ENCODE results near the gene MPPED2. TPM values are rescaled to one million over a fixed set of nuclear protein-coding genes. Genes with fewer than 3 reads are reported as not detected.

The MPPED2 gene
- total RNA-seq, 8 experiments from 2014 or later: 0.56 to 25.6 (median 11.8) TPM

DNA sequence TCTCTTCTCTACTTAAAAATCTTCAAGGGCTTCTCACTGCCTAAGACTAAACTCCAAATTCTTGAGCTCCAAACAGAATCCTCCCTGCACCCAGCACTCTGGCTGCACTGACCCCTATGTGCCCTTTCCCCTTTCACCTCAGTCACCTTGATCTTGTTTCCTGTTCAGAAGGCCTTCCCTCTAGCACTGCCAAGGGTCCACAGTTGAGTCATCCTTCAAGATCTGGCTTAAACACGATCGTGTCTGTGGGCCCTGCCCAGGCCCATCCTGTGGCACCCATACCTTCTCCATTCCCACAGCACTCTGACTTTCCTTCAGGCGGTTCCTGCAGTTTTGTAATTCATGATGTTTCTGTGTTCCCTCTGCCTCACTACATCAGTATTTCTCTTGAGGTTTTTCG lies 134.0 kb downstream of the MPPED2 start:
- WGBS, 10 experiments: 0 to 100% (median 73%) methylated on average over 1 to 4 of the region's 4 CpGs; no CpG with 5 or more reads in 1 of the 10 experiments

DNA sequence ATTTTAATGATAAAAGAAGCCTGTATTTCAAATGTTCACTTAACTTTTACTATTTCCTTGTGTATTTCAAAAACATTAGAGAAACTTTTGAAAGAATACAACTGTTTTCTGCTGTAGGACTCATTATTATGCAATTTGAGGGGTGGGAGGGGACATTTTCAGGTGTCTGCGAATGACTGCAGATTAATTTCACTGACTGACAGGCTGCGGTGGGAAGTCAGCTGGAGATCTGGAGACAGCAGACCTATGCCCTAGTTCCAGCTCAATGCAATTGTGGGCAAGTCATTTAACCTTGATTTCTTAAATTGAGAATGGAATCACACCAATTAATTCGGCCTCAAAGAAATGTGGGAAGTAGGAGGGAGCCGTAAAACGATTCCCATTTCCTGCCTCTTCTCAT lies 134.5 kb downstream of the MPPED2 start:
- no peak for ATAC-seq (replicated peaks in 6 of 8)

More for the DNA sequence above, 134.0 kb downstream of the MPPED2 start:
- no peak overlapping the region for H3K4me3 ChIP-seq
- no peak overlapping the region for H3K27ac ChIP-seq
- ATAC-seq (replicated peaks in 6 of 8): no peak
- H3K4me1 ChIP-seq (replicated peaks in 1 of 2): peaks cover 63 to 65% of the 10 kb centered on the region in 2 donors
- in situ Hi-C loops (cut with MboI; ENCODE audit: low pct_unique_long_range_greater_than_20kb in 2 of 9, low sequenced_read_pairs in 9 of 9, unreplicated experiment in 9 of 9): no loop called here

DNA sequence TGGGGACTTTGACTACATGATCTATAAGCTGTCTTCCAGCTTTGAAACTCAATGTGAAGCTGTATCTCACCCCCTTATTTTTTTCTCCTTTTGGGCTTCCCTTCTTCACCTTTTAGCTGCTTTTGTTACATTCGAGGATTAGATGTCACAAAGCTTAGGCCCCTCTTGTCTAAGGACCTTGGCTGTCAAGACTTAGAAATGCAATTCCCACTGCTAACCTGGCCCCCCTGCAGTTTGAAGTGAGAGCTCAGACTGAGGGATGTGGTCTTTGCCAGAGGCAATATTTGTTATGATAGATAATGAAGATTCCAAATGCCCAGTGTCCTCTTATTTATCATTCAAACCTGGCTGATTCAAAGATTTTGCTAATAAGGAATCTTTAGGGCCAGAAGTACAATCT lies 135.0 kb downstream of the MPPED2 start:
- no peak for ATAC-seq (replicated peaks in 6 of 8)
- Histone ChIP-seq H3K4me3 (no peak overlapping the region), H3K4me1 (replicated peaks in 1 of 2) (peaks cover 69 to 71% of the 10 kb centered on the region in 2 donors), H3K27ac (no peak overlapping the region)
- 0 to 20% (median 7%) methylated on average over 1 of the region's 1 CpG; no CpG with 5 or more reads in 6 of the 10 experiments for WGBS, 10 experiments
- in situ Hi-C loops (cut with MboI; ENCODE audit: low pct_unique_long_range_greater_than_20kb in 2 of 9, low sequenced_read_pairs in 9 of 9, unreplicated experiment in 9 of 9): no loop called here

More for the DNA sequence above, 134.5 kb downstream of the MPPED2 start:
- Histone ChIP-seq H3K27ac (no peak overlapping the region), H3K4me1 (replicated peaks in 1 of 2) (peaks cover 68 to 70% of the 10 kb centered on the region in 2 donors), H3K4me3 (no peak overlapping the region)
- in situ Hi-C loops (cut with MboI; ENCODE audit: low pct_unique_long_range_greater_than_20kb in 2 of 9, low sequenced_read_pairs in 9 of 9, unreplicated experiment in 9 of 9): no loop called here
- 5 to 79% (median 57%) methylated on average over 1 to 5 of the region's 5 CpGs; no CpG with 5 or more reads in 1 of the 10 experiments for WGBS, 10 experiments

DNA sequence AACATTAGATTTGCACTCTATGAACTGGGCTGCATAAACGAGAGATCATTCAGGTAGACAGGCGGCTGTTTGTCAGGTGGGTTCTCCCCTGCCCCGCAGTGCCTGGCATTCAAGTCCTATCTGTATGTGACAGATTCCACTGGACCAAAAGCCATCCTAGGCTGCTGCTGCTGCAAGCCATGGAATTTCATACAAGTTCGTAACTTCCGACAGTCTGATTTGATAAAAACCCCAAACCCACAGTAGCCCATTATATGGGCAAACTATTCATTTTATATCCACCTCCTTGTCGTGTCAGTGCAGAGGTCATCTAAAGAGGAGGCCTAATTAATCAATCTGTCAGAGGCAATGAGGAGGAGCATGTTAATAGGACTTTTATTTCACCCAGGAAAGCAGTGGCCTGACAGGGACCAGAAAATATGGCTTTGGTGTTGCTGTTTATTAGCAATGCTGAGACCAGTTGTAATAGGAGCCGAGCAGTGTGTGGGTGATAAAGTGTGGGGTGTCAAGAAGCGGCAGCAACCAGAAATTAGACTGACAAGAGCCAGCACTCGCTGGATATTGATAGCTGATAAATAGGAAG lies 139.0 kb downstream of the MPPED2 start:
- Histone ChIP-seq H3K4me3 (no peak overlapping the region), H3K27ac (peak overlapping the region in 1 of 2 donors; percentile 54), H3K4me1 (replicated peaks in 1 of 2) (peaks cover 36% of the 10 kb centered on the region in 2 donors)
- 3 to 78% (median 44%) methylated on average over 2 to 9 of the region's 9 CpGs for WGBS, 10 experiments
- in situ Hi-C loops (cut with MboI; ENCODE audit: low pct_unique_long_range_greater_than_20kb in 2 of 9, low sequenced_read_pairs in 9 of 9, unreplicated experiment in 9 of 9): no loop called here
- ATAC-seq (replicated peaks in 6 of 8): peak in 5 of 8 experiments; percentile 86 to 97 (median 96)

DNA sequence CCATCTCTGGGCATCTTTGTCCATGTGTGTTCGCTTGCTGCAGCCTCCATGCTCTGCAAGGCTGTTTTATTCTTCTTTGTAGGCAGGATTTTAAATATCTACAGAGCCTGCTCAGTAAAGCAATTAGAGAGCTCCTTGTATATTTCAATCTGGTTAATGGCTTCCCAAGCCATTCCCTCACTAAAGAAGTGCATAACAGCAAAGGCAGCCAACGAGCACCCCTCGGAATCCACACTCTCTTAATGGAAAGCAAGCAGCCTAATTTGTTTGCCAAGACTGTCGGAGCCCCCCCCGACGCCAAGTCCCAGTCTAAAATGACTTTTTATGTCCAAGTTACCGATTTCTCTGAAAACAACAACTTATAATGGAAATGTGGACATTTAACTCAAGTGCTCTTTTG lies 139.6 kb downstream of the MPPED2 start:
- H3K27ac ChIP-seq: no peak overlapping the region
- in situ Hi-C loops (cut with MboI; ENCODE audit: low pct_unique_long_range_greater_than_20kb in 2 of 9, low sequenced_read_pairs in 9 of 9, unreplicated experiment in 9 of 9): no loop called here
- ATAC-seq (replicated peaks in 6 of 8): peak in 5 of 8 experiments; percentile 10 to 45 (median 15)
- 0 to 44% (median 28%) methylated on average over 3 to 7 of the region's 7 CpGs; no CpG with 5 or more reads in 1 of the 10 experiments for WGBS, 10 experiments
- H3K4me1 ChIP-seq (replicated peaks in 1 of 2): peaks cover 30% of the 10 kb centered on the region in 2 donors
- H3K4me3 ChIP-seq: no peak overlapping the region

DNA sequence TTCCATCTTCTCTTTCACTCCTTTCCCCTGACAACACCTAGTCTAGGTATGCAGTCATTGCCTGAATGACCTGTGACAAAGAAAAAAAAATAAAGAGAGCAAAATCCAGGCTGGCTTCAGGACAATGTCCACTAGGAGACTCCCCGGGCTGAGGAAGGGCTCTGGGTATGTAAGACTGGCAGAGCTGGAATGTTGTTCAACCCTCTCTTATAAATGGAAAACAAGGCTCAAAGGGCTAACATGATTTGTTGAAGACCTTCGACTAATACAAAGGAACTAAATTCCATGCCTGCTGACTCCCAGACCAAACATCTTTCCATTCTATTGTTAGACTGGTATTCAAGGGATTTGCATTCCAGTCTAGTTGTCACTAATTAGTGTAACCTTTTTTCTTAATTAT lies 141.1 kb downstream of the MPPED2 start:
- peak in 1 of 8 experiments; percentile 44 for ATAC-seq (replicated peaks in 6 of 8)
- Histone ChIP-seq H3K27ac (no peak overlapping the region), H3K4me1 (replicated peaks in 1 of 2) (peaks cover 27 to 28% of the 10 kb centered on the region in 2 donors), H3K4me3 (no peak overlapping the region)
- 0 to 80% (median 38%) methylated on average over 1 to 2 of the region's 2 CpGs; no CpG with 5 or more reads in 1 of the 10 experiments for WGBS, 10 experiments
- in situ Hi-C loops (cut with MboI; ENCODE audit: low pct_unique_long_range_greater_than_20kb in 2 of 9, low sequenced_read_pairs in 9 of 9, unreplicated experiment in 9 of 9): no loop called here

DNA sequence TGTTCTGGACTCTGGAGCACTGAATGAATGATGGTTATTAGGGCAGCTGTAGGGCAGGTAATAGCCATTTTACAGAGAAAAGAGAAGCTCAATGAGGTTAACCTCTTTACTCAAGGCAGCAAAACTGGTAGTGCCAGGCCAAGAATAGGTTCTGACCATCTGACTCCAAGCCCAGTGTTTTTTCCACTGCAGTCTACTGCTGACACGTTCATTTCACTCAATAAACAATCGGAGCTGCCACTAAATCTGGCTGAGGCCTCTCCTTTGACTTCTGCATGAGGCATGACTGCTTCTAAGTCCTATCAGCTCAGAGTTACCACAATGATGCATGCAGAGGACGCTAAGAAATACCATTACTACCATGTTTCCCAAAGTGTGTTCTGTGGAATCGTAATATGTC lies 145.6 kb downstream of the MPPED2 start:
- in situ Hi-C loops (cut with MboI; ENCODE audit: low pct_unique_long_range_greater_than_20kb in 2 of 9, low sequenced_read_pairs in 9 of 9, unreplicated experiment in 9 of 9): no loop called here
- H3K4me3 ChIP-seq: no peak overlapping the region
- H3K27ac ChIP-seq: no peak overlapping the region
- H3K4me1 ChIP-seq (replicated peaks in 1 of 2): no peaks in the 10 kb centered on the region
- 0 to 95% (median 85%) methylated on average over 1 to 4 of the region's 4 CpGs; no CpG with 5 or more reads in 4 of the 10 experiments for WGBS, 10 experiments
- no peak for ATAC-seq (replicated peaks in 6 of 8)

DNA sequence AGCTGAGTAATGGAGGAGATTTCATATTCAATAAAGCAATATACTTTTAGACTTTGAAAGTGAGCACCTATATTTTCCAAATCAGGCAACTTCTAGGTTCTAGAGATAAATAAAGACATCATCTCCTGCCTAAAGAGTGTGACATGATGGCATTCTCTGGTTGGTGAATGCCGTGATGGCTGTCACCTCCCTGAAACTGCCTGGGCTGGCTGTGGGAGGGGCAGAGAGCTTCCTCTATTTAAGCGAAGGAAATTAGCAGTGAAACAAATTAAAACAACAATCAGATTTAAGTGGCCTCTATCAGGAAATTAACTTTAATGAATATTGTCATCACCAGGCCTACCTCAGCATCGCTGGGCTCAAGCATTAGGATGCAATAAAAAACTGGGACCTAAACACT lies 149.4 kb downstream of the MPPED2 start:
- Histone ChIP-seq H3K4me3 (no peak overlapping the region), H3K4me1 (replicated peaks in 1 of 2) (no peaks in the 10 kb centered on the region), H3K27ac (no peak overlapping the region)
- no peak for ATAC-seq (replicated peaks in 6 of 8)
- in situ Hi-C loops (cut with MboI; ENCODE audit: low pct_unique_long_range_greater_than_20kb in 2 of 9, low sequenced_read_pairs in 9 of 9, unreplicated experiment in 9 of 9): no loop called here
- WGBS, 10 experiments: 0 to 100% (median 74%) methylated on average over 1 to 3 of the region's 3 CpGs; no CpG with 5 or more reads in 2 of the 10 experiments

DNA sequence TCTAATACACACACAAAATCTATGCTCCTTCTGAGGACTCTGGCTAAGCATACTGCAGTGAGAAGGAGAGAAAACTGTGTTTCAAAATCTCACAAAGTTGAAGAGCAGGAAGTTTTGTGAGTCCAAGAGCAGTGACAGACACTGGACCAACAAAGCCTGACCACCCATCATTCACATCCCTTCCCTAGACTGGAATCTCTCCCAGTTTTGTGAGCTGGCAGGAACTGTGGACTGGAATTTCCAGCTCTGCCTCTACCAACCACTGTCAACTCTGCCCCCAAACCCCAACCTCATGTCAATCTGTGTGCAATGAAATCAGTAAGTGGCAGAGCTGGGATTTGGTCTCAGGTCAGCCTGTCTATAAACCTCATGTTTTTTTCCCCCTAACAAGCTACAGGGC lies 150.7 kb downstream of the MPPED2 start:
- Histone ChIP-seq H3K27ac (no peak overlapping the region), H3K4me1 (replicated peaks in 1 of 2) (no peaks in the 10 kb centered on the region), H3K4me3 (no peak overlapping the region)
- in situ Hi-C loops (cut with MboI; ENCODE audit: low pct_unique_long_range_greater_than_20kb in 2 of 9, low sequenced_read_pairs in 9 of 9, unreplicated experiment in 9 of 9): no loop called here
- no peak for ATAC-seq (replicated peaks in 6 of 8)

DNA sequence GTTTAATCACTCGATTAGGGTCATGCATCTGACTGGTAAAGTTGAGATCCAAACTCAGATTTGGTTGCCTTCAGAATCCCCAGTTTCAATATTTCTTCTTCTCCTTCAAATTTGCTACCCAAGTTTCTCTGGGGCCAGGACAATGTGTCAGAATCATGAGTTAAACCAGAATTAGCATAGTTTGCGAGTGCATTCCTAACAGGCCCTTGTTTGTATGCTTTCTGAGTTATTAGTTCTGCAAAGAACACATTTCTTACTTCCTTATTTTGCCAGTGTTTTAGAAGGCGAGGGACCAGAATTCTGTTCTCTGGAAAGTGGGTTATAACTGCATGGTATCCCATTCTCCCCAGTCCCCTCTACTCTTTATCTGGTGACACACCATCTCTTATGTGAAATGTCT lies 151.3 kb downstream of the MPPED2 start:
- no peak for ATAC-seq (replicated peaks in 6 of 8)
- WGBS, 10 experiments: 0 to 100% (median 67%) methylated on average over 1 to 3 of the region's 3 CpGs; no CpG with 5 or more reads in 1 of the 10 experiments
- H3K4me3 ChIP-seq: no peak overlapping the region
- in situ Hi-C loops (cut with MboI; ENCODE audit: low pct_unique_long_range_greater_than_20kb in 2 of 9, low sequenced_read_pairs in 9 of 9, unreplicated experiment in 9 of 9): no loop called here
- no peaks in the 10 kb centered on the region for H3K4me1 ChIP-seq (replicated peaks in 1 of 2)
- H3K27ac ChIP-seq: no peak overlapping the region

DNA sequence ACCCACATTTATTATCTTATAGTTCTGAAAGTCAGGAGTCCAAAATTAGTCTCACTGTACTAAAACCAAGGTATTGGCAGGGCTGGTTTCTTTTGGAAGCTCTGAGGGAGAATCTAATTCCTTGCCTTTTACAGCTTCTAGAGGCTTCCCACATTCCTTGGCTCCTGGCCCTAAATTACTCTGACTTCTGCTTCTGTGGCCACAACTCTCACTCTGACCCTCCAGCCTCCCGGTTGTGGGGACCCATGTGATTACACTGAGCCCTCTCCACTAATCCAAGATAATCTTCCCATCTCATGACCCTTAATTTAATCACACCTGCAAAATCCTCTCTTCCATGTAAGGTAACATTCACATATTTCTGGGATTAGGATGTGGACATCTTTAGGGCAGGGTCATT lies 152.3 kb downstream of the MPPED2 start:
- Histone ChIP-seq H3K27ac (no peak overlapping the region), H3K4me1 (replicated peaks in 1 of 2) (no peaks in the 10 kb centered on the region), H3K4me3 (no peak overlapping the region)
- WGBS, 10 experiments: 0 to 100% (median 83%) methylated on average over 1 of the region's 1 CpG; no CpG with 5 or more reads in 5 of the 10 experiments
- no peak for ATAC-seq (replicated peaks in 6 of 8)
- in situ Hi-C loops (cut with MboI; ENCODE audit: low pct_unique_long_range_greater_than_20kb in 2 of 9, low sequenced_read_pairs in 9 of 9, unreplicated experiment in 9 of 9): no loop called here

DNA sequence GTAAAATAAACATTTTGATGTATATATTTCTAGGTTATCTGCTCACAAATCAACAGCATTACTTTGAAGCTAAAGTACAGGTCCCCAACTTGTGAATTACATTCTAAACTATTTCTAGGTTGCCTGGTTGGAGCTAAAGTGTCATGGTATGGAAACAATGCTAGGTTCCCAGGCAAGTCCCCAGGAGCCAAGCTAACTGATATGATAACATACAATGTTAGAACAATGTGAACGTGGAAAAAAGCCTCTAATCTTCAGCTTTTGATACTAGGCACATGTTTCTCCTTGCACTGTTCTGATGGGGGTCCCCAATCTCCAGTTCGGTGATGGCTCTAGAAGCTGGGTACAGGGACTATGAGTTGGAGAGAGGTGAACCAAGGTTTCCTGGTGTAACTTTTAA lies 153.4 kb downstream of the MPPED2 start:
- no peak for ATAC-seq (replicated peaks in 6 of 8)
- Histone ChIP-seq H3K4me1 (replicated peaks in 1 of 2) (no peaks in the 10 kb centered on the region), H3K27ac (no peak overlapping the region), H3K4me3 (no peak overlapping the region)
- 0 to 100% (median 44%) methylated on average over 1 to 2 of the region's 2 CpGs; no CpG with 5 or more reads in 2 of the 10 experiments for WGBS, 10 experiments
- in situ Hi-C loops (cut with MboI; ENCODE audit: low pct_unique_long_range_greater_than_20kb in 2 of 9, low sequenced_read_pairs in 9 of 9, unreplicated experiment in 9 of 9): no loop called here

DNA sequence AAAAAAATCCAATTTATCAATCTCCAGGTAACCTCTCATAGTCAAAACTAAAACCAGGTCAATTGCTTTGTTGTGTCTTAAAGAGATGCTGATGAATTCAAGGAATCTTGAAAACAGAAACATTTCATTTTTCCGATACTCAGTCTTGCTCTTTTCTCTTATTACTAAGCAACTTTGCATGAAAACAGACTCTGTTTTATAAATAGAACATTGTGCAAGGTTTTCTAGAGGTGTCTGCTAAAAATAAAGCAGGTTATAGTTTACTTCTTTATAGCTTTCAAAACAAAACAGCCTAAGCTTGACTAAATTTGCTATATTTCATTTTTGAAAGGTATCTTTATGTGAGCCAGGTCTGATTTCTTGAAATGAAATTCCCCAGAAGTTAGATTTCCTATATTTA lies 154.0 kb downstream of the MPPED2 start:
- no peak for ATAC-seq (replicated peaks in 6 of 8)
- WGBS, 10 experiments: 0 to 100% (median 70%) methylated on average over 1 of the region's 1 CpG; no CpG with 5 or more reads in 4 of the 10 experiments

More for the DNA sequence above, 154.0 kb downstream of the MPPED2 start:
- Histone ChIP-seq H3K27ac (no peak overlapping the region), H3K4me3 (no peak overlapping the region), H3K4me1 (replicated peaks in 1 of 2) (no peaks in the 10 kb centered on the region)
- in situ Hi-C loops (cut with MboI; ENCODE audit: low pct_unique_long_range_greater_than_20kb in 2 of 9, low sequenced_read_pairs in 9 of 9, unreplicated experiment in 9 of 9): no loop called here

Data from motor neuron (in vitro differentiated cells).